GM19468 (cell line): ENCODE measurements around the gene ABCF3.
A peak's percentile ranks its signal among the peaks of the same experiment; 100 is the strongest.

Experiments used
- ATAC-seq: cut with Tn5 transposase; IDR thresholded peaks from one replicate; pipeline ENCODE4 v1.9.1; 2021; ENCODE audit warnings: mild to moderate bottlenecking, moderate library complexity, moderate number of reproducible peaks; ENCODE audit not compliant: unreplicated experiment; ENCODE audit errors: extremely low read depth

ABCF3 gene

DNA sequence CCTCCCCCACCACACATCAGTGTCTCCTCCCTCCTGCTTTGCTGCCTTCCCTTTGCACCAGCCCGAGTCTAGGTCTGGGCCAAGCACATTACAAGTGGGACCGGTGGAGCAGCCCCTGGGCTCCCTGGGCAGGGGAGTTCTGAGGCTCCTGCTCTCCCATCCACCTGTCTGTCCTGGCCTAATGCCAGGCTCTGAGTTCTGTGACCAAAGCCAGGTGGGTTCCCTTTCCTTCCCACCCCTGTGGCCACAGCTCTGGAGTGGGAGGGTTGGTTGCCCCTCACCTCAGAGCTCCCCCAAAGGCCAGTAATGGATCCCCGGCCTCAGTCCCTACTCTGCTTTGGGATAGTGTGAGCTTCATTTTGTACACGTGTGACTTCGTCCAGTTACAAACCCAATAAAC lies 2.3 kb upstream of the ABCF3 start:
- no peak for ATAC-seq

DNA sequence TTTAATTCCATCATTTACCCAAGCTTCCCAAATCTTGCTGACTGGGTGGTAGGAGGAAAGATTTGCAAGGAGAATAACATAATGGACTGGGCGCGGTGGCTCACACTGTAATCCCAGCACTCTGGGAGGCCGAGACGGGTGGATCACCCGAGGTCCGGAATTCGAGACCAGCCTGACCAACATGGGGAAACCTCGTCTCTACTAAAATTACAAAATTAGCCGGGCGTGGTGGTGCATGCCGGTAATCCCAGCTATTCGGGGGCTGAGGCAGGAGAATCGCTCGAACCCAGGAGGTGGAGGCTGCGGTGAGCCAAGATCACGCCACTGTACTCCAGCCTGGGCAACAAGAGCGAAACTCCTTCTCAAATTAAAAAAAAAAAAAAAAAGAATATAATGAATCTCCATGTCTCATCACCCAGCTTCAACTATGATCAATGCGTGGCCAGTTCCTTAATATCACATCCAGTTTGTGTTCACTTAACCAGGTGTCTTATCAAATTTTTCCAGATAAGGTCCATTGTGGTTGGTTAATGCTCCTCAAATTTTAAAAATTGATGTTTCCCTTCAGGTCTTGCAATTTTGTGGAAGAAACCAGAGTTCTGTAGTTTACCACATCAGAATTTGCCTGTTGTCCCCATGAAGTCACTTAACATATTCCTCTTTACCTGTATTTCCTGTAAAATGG lies 1.3 kb upstream of the ABCF3 start:
- ATAC-seq = no peak

DNA sequence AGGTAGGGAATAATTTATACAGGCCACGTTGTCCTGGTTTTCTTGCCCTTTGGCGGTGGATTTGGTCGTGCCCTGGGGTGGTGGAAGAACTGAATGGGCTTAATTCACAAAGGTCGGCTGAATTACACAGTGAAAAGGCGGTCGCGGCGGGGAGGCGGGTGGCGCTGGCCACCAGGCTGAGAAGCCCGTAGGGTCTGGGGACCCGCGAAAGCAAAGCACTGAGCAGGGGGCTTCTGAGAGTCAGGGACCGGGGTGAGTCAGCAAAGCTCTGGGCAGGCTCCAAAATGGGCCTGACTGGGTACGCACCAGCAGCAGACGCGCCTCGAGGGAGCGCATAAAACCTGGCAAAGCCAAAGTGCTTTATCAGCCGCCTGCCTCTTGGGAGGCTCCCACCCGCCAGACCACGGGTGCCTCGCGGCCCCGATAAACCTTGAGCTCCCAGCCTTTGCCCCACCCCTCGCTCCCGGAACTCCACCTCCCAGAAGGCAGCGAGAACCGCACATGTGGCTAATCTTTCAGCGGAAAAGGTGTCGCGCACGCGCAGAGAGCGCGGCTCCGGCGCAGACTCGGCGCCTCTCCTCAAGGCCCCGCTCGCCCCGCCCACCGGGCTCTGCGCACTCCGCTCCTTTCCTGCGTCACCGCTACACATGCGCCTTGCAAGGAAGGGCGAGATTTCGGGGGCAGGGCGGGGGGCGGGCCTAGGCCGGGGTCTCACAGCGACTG lies 377 bp upstream of the ABCF3 start:
- ATAC-seq = peak; percentile 84

DNA sequence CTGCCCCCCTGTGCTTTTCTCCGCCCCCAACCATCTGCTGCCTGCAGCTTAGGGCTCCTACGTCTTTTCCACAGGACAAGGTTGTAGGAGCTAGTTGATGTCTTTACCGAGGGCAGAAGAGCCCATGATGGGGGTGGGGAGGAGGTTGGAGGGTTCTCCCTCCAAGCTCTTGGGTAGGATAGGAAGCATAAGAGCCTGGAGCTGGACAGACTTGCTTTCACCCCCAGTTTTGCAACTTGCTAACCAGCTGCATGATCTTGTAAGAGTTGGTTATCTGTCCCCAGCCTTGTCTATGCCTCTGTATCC lies 856 bp downstream of the ABCF3 start:
- no peak for ATAC-seq

DNA sequence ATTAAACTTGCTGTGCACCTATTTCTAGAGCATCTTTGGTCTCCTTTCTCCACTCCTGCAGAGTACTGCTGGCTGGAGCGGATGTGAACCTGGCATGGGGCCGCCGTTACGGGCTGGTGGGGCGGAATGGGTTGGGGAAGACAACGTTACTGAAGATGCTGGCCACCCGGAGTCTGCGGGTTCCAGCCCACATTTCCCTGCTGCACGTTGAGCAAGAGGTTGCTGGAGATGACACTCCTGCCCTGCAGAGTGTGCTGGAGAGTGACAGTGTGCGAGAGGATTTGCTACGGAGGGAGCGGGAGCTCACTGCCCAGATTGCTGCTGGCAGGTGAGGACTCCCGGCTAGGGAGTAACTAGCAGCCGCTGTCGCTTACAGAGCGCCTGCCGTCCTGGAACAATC lies 2.1 kb downstream of the ABCF3 start:
- no peak for ATAC-seq

DNA sequence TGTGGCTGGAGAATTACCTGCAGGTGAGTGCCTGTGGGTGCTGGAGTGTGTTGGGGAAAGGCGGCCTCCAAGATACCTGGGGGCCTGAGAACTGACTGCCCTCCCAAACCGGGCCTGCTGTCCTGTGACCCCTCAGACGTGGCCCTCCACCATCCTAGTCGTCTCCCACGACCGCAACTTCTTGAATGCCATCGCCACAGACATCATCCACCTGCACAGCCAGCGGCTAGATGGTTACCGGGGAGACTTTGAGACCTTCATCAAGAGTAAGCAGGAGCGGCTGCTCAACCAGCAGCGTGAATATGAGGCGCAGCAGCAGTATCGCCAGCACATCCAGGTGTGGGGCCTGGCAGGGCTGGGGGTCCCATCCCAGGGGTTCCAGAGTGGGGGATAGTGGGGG lies 3.4 kb downstream of the ABCF3 start:
- no peak for ATAC-seq

DNA sequence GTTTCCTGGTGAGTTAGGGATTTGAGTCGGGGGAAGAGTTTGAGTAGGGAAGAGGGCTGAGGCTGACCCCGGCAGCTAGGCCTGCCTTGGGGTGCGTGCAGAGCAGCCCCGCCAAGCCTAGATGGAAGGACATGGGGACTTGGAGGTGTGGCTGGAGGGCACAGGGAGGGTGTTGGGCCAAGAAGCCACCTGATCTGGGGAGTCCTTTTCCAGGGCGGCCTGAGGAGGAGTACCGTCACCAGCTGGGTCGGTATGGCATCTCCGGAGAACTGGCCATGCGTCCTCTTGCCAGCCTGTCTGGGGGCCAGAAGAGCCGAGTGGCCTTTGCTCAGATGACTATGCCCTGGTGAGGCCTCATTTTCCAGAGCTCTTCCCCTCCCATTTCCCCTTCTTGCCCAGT lies 6.9 kb downstream of the ABCF3 start:
- ATAC-seq = no peak

DNA sequence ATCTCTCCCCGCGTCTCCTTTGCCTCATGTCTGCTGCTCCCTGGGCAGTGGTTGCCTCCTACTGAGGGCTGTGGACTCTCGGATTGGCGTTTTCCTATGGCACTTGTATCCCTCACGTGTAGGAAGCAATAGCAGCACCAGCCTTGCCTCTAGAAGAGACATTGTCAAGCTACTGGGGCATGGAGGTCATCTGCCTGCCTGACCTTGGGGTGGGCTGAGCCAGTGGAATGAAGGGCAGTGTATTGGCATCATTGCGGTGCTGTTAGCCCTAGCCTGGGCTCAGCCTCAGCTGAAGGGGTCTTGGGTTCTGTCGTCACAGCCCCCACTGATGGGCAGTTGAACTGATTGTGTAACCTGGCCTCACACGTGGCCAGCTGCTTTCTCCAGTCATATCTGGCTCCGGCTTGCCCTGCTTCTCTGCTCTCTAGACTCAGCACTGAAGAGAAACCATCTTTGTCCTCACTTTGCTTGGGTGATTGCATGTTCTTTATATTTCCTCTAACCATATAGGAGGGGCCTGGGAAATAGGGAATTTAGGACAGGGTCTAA lies 8.1 kb downstream of the ABCF3 start:
- no peak for ATAC-seq

DNA sequence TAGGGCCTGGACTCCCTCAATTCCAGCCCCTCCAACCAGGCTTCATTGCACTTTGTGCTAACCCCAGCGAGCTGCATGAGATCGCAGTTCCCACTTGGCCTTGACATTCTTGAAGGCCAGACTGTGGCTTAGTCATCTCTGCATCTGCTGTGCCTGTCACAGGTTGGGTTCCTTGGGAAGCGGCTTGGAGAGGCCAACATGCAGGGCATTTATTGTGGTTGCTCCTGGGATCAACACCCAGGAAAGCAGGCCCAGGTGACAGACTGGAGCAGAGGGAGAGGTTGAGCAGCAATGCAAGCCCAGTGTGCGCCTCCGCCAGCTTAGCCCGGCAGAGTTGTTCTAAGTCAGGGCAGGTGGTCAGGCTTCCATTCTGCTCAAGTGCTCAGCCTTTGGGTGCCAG lies 10.5 kb downstream of the ABCF3 start:
- no peak for ATAC-seq

DNA sequence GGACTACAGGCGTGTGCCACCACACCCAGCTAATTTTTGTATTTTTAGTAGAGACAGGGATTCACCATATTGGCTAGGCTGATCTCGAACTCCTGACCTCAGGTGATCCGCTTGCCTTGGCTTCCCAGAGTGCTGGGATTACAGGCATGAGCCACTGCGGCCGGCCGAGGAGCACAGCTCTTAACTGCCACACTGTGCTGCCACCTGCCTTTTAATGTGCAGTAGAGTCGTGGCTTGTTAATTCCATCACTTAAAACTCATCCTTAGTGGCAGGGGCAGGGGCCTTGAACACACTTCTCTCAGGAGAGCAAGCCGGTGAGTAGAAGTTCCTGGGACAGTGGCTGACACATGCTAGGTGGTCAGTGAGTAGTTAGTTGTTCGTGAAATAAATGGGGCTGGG lies 12.5 kb downstream of the ABCF3 start:
- ATAC-seq = no peak

DNA sequence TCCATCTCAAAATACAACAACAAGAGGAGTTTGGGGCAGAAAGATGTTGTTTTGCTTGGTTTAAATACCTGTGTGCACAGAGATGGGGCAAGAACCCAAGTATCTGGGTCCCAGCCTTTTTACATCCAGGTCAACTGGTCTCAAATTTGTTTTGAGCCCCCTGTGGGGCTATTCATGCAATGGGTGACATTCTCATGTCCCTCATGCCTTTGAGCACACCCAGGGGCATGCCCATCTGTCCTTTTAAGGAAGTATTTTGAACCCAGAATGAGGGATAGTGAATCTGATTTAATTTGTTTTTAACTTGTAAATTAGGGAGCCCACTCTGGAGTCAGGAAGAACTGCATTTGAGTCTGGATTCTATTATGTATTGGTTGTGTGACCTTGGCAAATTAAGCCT lies 14.8 kb downstream of the ABCF3 start:
- no peak for ATAC-seq

DNA sequence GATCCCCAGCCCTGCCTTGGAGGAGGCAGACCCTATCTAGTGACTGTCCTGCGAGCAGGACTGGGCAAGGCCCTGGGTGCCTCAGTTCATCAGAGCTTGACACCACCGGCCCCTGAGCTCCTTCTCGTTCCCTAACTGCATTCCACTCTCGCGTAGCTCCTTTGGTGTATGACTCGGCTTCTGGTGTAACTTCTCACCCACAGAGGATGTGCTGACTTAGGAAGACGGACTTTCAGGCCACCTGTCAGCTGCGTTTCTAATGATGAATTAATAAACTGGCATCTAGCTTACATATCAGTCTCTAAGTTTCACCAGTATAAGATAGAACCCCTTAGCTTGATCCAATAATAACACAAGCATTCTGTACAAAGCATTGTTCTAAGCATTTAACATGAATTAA lies 17.5 kb downstream of the ABCF3 start:
- ATAC-seq = no peak

DNA sequence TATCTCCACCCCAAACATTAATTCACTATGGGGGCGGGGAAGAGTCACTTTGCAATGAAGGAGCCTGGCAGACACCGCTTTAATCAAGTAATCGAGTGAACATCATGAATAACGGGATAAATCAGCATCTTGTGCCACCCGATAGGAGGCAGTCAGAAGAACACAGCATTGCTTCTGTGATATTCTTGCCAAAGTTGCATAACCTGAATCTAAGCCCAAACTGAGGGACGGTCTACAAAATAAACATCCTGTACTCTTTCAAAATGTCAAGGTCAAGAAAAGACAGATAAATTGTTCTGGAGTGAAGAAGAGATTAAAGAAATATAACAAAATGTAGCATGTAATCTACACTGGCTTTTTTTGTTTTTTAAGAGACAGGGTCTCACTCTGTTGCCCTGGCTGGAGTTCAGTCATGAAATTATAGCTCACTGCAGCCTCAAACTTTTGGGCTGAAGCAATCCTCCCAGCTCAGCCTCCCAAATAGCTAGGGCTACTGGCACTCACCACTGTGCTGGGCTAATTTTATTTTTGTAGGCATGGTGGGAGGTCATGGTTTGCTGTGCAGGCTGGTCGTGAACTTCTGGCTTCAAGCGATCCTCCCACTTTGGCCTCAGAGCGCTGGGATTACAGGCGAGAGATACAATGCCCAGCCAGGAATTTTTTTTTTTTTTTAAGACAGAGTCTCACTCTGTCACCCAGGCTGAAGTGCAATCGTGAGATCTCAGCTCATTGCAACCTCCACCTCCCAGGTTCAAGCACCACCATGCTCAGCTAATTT lies 23.3 kb downstream of the ABCF3 start:
- ATAC-seq = no peak

DNA sequence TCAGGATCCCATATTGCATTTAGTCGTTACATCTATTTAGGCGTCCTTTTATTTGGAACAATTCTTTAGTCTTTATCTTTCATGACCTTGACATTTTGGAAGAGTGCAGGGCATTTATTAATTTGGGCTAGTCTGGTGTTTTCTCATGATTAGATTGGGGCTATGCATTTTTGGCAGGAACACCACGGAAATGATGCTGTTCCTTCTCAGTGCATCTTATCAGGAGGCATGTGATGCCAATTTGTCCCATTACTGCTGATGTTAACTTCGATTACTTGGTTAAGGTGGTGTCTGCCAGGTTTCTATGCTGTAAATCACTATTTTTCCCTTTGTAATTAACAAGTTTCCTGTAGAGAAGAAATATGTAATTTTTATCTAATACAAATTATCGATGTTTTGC lies 25.3 kb downstream of the ABCF3 start:
- no peak for ATAC-seq

DNA sequence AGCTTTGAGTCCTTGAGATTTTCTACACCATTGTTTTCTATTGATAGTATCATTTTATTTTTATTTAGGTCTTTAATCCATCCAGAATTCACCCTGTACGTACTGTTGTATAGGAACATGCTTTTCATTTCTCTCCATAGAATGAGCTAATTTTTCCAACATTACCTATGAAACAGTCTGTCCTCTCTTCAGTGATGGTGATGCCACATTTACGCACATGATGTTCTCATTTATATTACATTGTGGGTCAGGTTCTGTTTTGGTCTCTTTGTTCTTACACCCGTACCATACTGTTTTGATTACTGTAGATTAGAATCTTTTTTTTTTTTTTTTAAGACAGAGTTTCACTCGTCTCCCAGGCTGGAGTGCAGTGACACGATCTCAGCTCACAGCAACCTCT lies 25.7 kb downstream of the ABCF3 start:
- no peak for ATAC-seq

DNA sequence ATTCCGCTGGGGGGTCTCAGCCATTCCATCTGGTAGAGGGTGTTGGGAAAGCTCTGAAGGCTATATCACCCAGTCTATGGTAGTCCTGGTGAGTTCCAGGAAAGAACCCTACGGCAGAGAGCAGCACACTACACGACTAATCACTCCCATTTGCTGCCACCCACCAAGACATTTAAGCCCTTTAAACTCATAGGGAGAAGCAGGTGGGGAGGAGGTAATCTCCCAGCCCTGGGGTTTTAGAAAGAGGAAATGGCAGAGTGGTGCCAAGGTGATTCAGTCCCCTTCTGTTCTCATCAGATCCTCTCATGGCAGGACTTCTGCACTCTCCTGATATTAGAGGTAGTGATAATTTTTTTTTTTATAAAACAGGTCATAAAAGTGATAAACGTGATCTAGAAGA lies 32.8 kb downstream of the ABCF3 start:
- no peak for ATAC-seq

DNA sequence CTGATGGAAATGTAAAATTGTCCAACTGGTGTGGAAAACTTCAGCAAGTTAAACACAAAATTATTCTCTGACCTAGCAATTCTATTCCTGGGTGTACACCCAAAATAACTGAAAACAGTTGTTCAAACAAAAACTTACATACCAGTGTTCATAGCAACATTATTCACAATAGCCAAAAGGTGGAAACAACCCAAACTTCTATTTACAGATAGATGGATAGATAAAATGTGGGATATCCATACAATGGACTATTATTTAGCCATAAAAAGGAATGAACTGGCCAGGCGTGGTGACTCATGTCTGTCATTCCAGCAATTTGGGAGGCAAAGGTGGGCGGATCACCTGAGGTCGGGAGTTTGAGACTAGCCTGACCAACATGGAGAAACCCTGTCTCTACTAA lies 36.5 kb downstream of the ABCF3 start:
- no peak for ATAC-seq

DNA sequence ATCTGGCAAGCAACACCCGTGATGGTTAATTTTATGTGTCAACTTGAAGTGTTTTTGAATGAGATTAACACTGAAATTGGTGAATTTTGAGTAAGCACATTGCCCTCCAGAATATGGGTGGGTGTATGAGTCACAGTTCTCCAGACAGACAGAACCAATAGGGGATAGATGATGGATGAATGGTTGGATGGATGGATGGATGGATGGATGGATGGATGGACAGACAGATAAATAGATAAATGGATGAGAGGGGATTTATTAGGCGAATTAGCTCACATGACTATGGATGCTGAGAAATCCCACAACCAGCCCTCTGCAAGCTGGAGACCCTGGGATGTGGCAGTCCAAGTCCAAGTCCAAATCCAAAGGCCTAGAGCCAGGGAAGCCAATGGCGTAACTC lies 37.9 kb downstream of the ABCF3 start:
- no peak for ATAC-seq

DNA sequence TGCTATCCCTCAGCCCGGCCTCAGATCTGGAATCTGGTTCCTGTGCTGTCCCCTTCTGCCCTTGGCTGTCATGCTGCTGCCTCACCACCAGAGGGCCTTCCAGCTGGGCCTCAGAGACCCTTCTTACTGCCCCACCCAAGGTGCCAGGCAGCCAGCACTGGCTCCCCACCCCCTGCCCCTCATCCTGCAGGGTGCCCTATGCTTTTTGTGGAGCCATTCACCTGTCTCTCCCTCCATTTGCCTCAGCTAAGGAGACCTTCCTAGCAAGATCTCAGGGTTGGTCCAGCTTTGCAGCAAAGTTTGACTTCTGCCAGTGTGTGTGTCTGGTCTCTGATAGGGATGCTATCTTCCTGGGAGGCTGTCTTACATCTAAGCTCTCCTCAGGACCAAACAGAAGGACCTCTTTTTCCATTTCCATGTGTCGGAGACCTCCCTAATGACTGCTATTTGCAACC lies 41.5 kb downstream of the ABCF3 start:
- ATAC-seq = no peak

DNA sequence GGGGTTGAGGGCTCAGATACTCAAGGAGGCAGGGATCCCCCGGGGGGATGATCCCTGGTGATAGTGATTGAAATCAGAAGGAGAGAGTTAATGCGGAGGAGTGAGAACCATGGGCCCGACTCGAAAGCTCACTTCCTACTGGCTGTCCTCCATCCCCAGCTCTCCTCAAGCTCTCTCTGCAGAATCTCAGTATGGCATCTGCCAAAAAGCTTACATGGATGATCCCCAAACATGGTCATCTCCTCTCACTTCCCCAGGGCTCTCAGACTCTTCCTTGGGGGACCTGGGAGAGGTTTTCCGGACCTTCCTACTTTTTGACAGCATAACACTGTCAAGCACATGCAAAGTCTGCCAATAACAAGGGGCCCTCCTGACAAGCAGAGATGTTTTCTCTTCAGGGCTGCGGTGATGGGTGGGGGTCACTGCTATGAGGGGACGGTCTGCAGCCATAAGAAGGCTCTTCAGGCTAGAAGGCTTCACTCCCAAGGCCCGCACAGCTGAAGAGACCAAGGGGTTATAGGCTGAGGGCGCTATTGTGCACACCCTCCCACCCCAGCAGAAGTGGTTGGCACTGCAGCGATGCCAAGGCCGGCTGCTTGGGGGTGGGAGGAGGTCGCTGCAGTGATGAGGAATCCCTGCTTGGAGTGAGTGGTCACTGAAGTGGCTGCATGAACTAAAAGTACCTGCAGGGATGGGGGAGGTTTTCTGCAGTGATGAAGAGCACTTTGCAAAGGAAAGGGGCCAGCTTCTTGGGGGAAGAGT lies 42.6 kb downstream of the ABCF3 start:
- ATAC-seq = no peak
